ENCODE data around the gene LAMTOR3. TPM values are rescaled to one million over a fixed set of nuclear protein-coding genes. Genes with fewer than 3 reads are reported as not detected.

The LAMTOR3 gene
- total RNA-seq, 6 experiments from 2014 or later = 14.7 to 24.6 (median 18.9) TPM

- ATAC-seq (peak in 2 of 4 donors; percentile 43 to 48), DNase-seq (no peak)
- intact Hi-C loops (cut with DNase I) = loop anchor here in 1 of 2 donors (10.0 kb wide), 1 partner anchor 51 kb away; the partner anchor contains the start of gene DNAJB14
- 1% methylated on average over 12 of the region's 12 CpGs for WGBS (ENCODE audit: insufficient coverage, low coverage, low lambda C conversion rate, missing lambda C conversion rate)
- Histone ChIP-seq H3K4me1 (peaks cover 0 to 6% (median 2%) of the 10 kb centered on the region in 4 donors), H3K36me3 (peaks cover 0 to 4% (median 0%) of the 10 kb centered on the region in 4 donors), H3K27me3 (no peaks in the 10 kb centered on the region), H3K4me3 (peak overlapping the region; percentile 73 to 88 (median 80)), H3K9me3 (no peaks in the 10 kb centered on the region), H3K27ac (peak overlapping the region; percentile 49 to 69 (median 69))
- TF ChIP-seq POLR2A (IDR thresholded peaks at IDR 0.05) = no peak
- TF ChIP-seq CTCF (IDR thresholded peaks at IDR 0.05) = no peak
Measured at GRCh38 chr4:99893839-99894160, 427 bp downstream of the LAMTOR3 start.

GRCh38 chr4:99893029-99893428 lies 1.2 kb downstream of the LAMTOR3 start:
- Histone ChIP-seq H3K9me3 (no peaks in the 10 kb centered on the region), H3K27me3 (no peaks in the 10 kb centered on the region), H3K4me1 (peaks cover 0 to 6% (median 2%) of the 10 kb centered on the region in 4 donors), H3K36me3 (peaks cover 0 to 4% (median 0%) of the 10 kb centered on the region in 4 donors), H3K27ac (no peak overlapping the region), H3K4me3 (peak overlapping the region in 1 of 3 donors; percentile 88)
- DNase-seq (no peak), ATAC-seq (no peak)
- 100% methylated on average over 3 of the region's 8 CpGs for WGBS (ENCODE audit: insufficient coverage, low coverage, low lambda C conversion rate, missing lambda C conversion rate)
- intact Hi-C loops (cut with DNase I) = loop anchor here in 1 of 2 donors (10.0 kb wide), 1 partner anchor 52 kb away; the partner anchor contains the start of gene DNAJB14
- no peak for TF ChIP-seq CTCF (IDR thresholded peaks at IDR 0.05)
- no peak for TF ChIP-seq POLR2A (IDR thresholded peaks at IDR 0.05)

GRCh38 chr4:99891351-99891750 lies 2.9 kb downstream of the LAMTOR3 start:
- Histone ChIP-seq H3K4me3 (no peak overlapping the region), H3K27ac (no peak overlapping the region), H3K27me3 (no peaks in the 10 kb centered on the region), H3K36me3 (peaks cover 0 to 9% (median under 1%) of the 10 kb centered on the region in 4 donors), H3K9me3 (no peaks in the 10 kb centered on the region), H3K4me1 (peaks cover 0 to 6% (median 2%) of the 10 kb centered on the region in 4 donors)
- intact Hi-C loops (cut with DNase I) = loop anchor here in 1 of 2 donors (10.0 kb wide), 1 partner anchor 53 kb away; the partner anchor contains the start of gene DNAJB14
- 77% methylated on average over 2 of the region's 2 CpGs for WGBS (ENCODE audit: insufficient coverage, low coverage, low lambda C conversion rate, missing lambda C conversion rate)
- TF ChIP-seq POLR2A (IDR thresholded peaks at IDR 0.05) (no peak), CTCF (IDR thresholded peaks at IDR 0.05) (no peak)
- no peak for DNase-seq
- no peak for ATAC-seq

DNA sequence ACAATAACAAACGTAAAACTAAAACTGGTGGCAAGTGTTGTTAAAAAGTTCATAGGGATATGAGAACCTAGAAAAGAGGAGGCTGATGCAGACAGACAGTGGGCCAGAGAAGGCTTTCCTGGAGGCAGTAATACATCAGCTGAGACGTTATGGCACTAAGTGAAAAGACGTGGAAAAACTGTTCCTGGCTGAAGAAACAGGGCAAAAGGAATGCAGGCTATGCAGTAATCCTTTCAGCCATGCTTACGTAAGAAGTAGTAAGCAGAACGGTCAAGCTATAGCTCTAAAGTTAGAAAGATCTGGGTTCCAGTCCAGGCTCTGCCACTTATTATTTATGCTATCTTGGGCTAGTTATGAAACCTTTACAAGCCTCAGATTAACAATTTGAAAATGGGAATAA lies 6.4 kb downstream of the LAMTOR3 start:
- DNase-seq = no peak
- Histone ChIP-seq H3K27me3 (no peaks in the 10 kb centered on the region), H3K27ac (no peak overlapping the region), H3K4me3 (no peak overlapping the region), H3K36me3 (peaks cover 0 to 35% (median 4%) of the 10 kb centered on the region in 4 donors), H3K9me3 (no peaks in the 10 kb centered on the region), H3K4me1 (no peaks in the 10 kb centered on the region)
- WGBS (ENCODE audit: insufficient coverage, low coverage, low lambda C conversion rate, missing lambda C conversion rate) = 63% methylated on average over 5 of the region's 5 CpGs
- TF ChIP-seq POLR2A (IDR thresholded peaks at IDR 0.05) (no peak), CTCF (IDR thresholded peaks at IDR 0.05) (no peak)
- no peak for ATAC-seq
- intact Hi-C loops (cut with DNase I) = no loop called here

All from right lobe of liver (tissue), 6 donors.